ENCODE measurements around the gene OBP2A. TPM values are rescaled to one million over a fixed set of nuclear protein-coding genes. Genes with fewer than 3 reads are reported as not detected.

Gene OBP2A
- total RNA-seq, 2 experiments from 2014 or later: not detected

- Histone ChIP-seq H3K36me3 (ENCODE audit: insufficient read depth, low read length) (no peaks in the 10 kb centered on the region), H2AFZ (ENCODE audit: low read length) (no peak overlapping the region), H4K20me1 (ENCODE audit: insufficient read depth, low read length) (no peaks in the 10 kb centered on the region), H3K4me2 (ENCODE audit: low read length) (no peak overlapping the region), H3K9me2 (ENCODE audit: insufficient read depth, low read length) (no peaks in the 10 kb centered on the region), H3K4me3 (ENCODE audit: low read depth, low read length, poor library complexity, severe bottlenecking) (no peak overlapping the region), H3K79me2 (ENCODE audit: insufficient read depth, low read depth, low read length) (no peaks in the 10 kb centered on the region), H3K27ac (ENCODE audit: low read depth, low read length, poor library complexity, severe bottlenecking) (no peak overlapping the region), H3K9me3 (ENCODE audit: low read length) (no peaks in the 10 kb centered on the region), H3K4me1 (ENCODE audit: insufficient read depth, low read length, poor library complexity, severe bottlenecking) (no peaks in the 10 kb centered on the region)
- no TSS peak for BruUV-seq (replicated peaks)
- intact Hi-C loops (cut with micrococcal nuclease; ENCODE audit: unreplicated experiment): no loop called here
- POLR2A ChIA-PET: no interaction called here
- TF ChIP-seq EZH2phosphoT487 (IDR thresholded peaks at IDR 0.05; ENCODE audit: borderline replicate concordance, low read depth, low read length): no peak
- TF ChIP-seq CTCF (conservative IDR thresholded peaks at IDR 0.05; ENCODE audit: low read length): no peak
- CTCF ChIA-PET (ENCODE audit: unreplicated experiment): no interaction called here
- no peak for DNase-seq (ENCODE audit: low spot score)
These were observed 29.6 kb upstream of the OBP2A start for GRCh38 chr9:135516132-135516860.

GRCh38 chr9:135517407-135517822 is 28.5 kb upstream of the OBP2A start:
- H3K27ac ChIP-seq (ENCODE audit: low read depth, low read length, poor library complexity, severe bottlenecking): no peak overlapping the region
- no peaks in the 10 kb centered on the region for H3K9me3 ChIP-seq (ENCODE audit: low read length)
- no peak overlapping the region for H3K4me2 ChIP-seq (ENCODE audit: low read length)
- CTCF ChIA-PET (ENCODE audit: unreplicated experiment): no interaction called here
- H3K36me3 ChIP-seq (ENCODE audit: insufficient read depth, low read length): no peaks in the 10 kb centered on the region
- no peaks in the 10 kb centered on the region for H4K20me1 ChIP-seq (ENCODE audit: insufficient read depth, low read length)
- BruUV-seq (replicated peaks): no TSS peak
- H3K79me2 ChIP-seq (ENCODE audit: insufficient read depth, low read depth, low read length): no peaks in the 10 kb centered on the region
- TF ChIP-seq CTCF (conservative IDR thresholded peaks at IDR 0.05; ENCODE audit: low read length): no peak
- no peak for TF ChIP-seq EZH2phosphoT487 (IDR thresholded peaks at IDR 0.05; ENCODE audit: borderline replicate concordance, low read depth, low read length)
- no peak overlapping the region for H2AFZ ChIP-seq (ENCODE audit: low read length)
- H3K9me2 ChIP-seq (ENCODE audit: insufficient read depth, low read length): no peaks in the 10 kb centered on the region
- POLR2A ChIA-PET: no interaction called here
- H3K4me3 ChIP-seq (ENCODE audit: low read depth, low read length, poor library complexity, severe bottlenecking): no peak overlapping the region
- DNase-seq (ENCODE audit: low spot score): no peak
- no peaks in the 10 kb centered on the region for H3K4me1 ChIP-seq (ENCODE audit: insufficient read depth, low read length, poor library complexity, severe bottlenecking)
- intact Hi-C loops (cut with micrococcal nuclease; ENCODE audit: unreplicated experiment): no loop called here

GRCh38 chr9:135519179-135519971 is 26.6 kb upstream of the OBP2A start:
- H3K27ac ChIP-seq (ENCODE audit: low read depth, low read length, poor library complexity, severe bottlenecking): no peak overlapping the region
- POLR2A ChIA-PET: no interaction called here
- intact Hi-C loops (cut with micrococcal nuclease; ENCODE audit: unreplicated experiment): no loop called here
- TF ChIP-seq CTCF (conservative IDR thresholded peaks at IDR 0.05; ENCODE audit: low read length): no peak
- no peak for TF ChIP-seq EZH2phosphoT487 (IDR thresholded peaks at IDR 0.05; ENCODE audit: borderline replicate concordance, low read depth, low read length)
- H3K4me3 ChIP-seq (ENCODE audit: low read depth, low read length, poor library complexity, severe bottlenecking): no peak overlapping the region
- no peaks in the 10 kb centered on the region for H3K4me1 ChIP-seq (ENCODE audit: insufficient read depth, low read length, poor library complexity, severe bottlenecking)
- H3K36me3 ChIP-seq (ENCODE audit: insufficient read depth, low read length): no peaks in the 10 kb centered on the region
- CTCF ChIA-PET (ENCODE audit: unreplicated experiment): no interaction called here
- DNase-seq (ENCODE audit: low spot score): no peak
- no peaks in the 10 kb centered on the region for H3K9me2 ChIP-seq (ENCODE audit: insufficient read depth, low read length)
- BruUV-seq (replicated peaks): no TSS peak
- H2AFZ ChIP-seq (ENCODE audit: low read length): no peak overlapping the region
- H3K9me3 ChIP-seq (ENCODE audit: low read length): no peaks in the 10 kb centered on the region
- H3K79me2 ChIP-seq (ENCODE audit: insufficient read depth, low read depth, low read length): no peaks in the 10 kb centered on the region
- no peak overlapping the region for H3K4me2 ChIP-seq (ENCODE audit: low read length)
- no peaks in the 10 kb centered on the region for H4K20me1 ChIP-seq (ENCODE audit: insufficient read depth, low read length)
